Measurements from ENCODE around the gene EMD.
"Not testable (repeated sequence)": the region's sequence is repeated elsewhere in the genome, so short reads cannot be mapped to it uniquely, and the experiment has no call there.

Gene EMD

DNA sequence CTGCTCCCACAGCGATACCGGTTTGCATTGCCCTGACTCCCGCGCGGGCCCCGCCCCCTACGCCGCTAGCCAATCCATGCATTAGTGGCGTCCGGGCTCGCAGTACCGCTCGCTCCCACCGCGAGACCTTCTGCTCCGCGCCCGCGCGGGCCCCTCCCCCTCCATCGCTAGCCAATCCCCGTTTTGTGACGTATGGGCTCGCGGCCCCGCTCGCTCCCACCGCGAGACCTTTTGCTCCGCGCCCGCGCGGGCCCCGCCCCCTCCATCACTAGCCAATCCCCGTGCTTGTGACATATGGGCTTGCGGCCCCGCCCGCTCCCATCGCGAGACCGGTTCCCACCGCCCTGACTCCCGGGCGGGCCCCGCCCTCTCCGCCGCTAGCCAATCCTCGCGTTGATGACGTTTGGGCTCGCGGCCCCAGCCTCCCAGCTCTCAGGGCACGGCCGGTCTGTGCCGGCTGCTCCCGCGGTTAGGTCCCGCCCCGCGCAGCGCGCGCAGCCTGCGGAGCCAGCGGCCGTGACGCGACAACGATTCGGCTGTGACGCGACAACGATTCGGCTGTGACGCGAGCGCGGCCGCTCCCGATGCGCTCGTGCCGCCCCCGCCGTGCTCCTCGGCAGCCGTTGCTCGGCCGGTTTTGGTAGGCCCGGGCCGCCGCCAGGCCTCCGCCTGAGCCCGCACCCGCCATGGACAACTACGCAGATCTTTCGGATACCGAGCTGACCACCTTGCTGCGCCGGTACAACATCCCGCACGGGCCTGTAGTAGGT lies at the start of gene EMD:
TSS of gene EMD (plus strand) at position 497 of the 770 bp plus-strand sequence. CDS start at position 687, 190 bp downstream.
- TF ChIP-seq, protein P1, sequence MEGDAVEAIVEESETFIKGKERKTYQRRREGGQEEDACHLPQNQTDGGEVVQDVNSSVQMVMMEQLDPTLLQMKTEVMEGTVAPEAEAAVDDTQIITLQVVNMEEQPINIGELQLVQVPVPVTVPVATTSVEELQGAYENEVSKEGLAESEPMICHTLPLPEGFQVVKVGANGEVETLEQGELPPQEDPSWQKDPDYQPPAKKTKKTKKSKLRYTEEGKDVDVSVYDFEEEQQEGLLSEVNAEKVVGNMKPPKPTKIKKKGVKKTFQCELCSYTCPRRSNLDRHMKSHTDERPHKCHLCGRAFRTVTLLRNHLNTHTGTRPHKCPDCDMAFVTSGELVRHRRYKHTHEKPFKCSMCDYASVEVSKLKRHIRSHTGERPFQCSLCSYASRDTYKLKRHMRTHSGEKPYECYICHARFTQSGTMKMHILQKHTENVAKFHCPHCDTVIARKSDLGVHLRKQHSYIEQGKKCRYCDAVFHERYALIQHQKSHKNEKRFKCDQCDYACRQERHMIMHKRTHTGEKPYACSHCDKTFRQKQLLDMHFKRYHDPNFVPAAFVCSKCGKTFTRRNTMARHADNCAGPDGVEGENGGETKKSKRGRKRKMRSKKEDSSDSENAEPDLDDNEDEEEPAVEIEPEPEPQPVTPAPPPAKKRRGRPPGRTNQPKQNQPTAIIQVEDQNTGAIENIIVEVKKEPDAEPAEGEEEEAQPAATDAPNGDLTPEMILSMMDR (IDR thresholded peaks at IDR 0.05) = no peak
- Mint-ChIP-seq H3K9me3 (peaks cover 39% of the 10 kb centered on the region), H3K4me1 (peaks cover 27% of the 10 kb centered on the region), H3K36me3 (ENCODE audit: low read depth) (peaks cover 4% of the 10 kb centered on the region), H3K27ac (peak within 1 kb of the TSS; percentile 59), H3K4me3 (peak within 1 kb of the TSS; percentile 87), H3K27me3 (ENCODE audit: low read depth, poor library complexity) (peaks cover 3% of the 10 kb centered on the region)
- DNase-seq = peak; percentile 96

DNA sequence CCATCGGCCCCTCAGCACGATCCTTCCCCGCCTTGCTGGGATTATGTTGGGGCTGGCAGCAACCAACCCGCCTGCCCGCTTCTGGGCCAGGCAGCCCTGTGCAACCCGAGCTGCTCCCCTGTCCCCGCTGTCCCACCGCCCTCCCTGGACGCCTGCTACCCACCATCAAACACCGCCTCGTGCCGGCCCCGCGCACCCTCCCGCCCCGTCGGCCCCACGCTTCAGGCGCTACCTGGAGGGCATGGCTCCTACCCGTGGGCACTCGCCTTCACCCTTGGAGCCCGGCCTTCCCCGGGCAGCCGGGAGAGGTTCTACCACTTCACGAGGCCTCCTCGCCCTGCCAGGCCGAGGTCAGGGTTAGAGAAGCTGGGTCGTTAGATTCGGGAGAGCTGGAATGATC lies 46.5 kb upstream of the EMD start:
- no peak for DNase-seq
- TF ChIP-seq, protein P1 (IDR thresholded peaks at IDR 0.05) = no peak
- H3K9me3 Mint-ChIP-seq = peaks cover 60% of the 10 kb centered on the region
- peaks cover 19% of the 10 kb centered on the region for H3K27me3 Mint-ChIP-seq (ENCODE audit: low read depth, poor library complexity)
- no peaks in the 10 kb centered on the region for H3K36me3 Mint-ChIP-seq (ENCODE audit: low read depth)
- H3K4me1 Mint-ChIP-seq = peaks cover 17% of the 10 kb centered on the region
- no peak overlapping the region for H3K4me3 Mint-ChIP-seq
- H3K27ac Mint-ChIP-seq = no peak overlapping the region

DNA sequence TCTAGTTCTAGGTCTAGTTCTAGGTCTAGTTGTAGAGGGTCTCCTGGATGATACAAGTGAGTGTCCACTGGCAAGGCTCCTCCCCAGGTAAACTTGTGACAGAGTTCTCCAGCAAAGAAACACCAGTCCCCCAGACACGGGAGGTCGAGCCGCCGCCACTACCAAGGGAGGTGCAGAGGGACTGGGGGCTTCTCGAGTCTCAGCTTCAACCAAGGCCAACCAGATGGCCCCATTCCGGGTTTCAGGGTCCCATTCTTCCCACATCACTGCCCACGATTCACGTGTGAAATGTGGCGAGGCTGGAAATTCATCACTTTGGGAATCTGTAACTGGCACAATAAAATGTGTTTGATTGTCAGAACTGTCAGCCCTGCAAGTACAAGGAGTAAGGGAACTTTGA lies 46.0 kb upstream of the EMD start:
- DNase-seq = no peak
- no peak overlapping the region for H3K27ac Mint-ChIP-seq
- peaks cover 19% of the 10 kb centered on the region for H3K27me3 Mint-ChIP-seq (ENCODE audit: low read depth, poor library complexity)
- peaks cover 14% of the 10 kb centered on the region for H3K4me1 Mint-ChIP-seq
- TF ChIP-seq, protein P1 (IDR thresholded peaks at IDR 0.05) = no peak
- no peaks in the 10 kb centered on the region for H3K36me3 Mint-ChIP-seq (ENCODE audit: low read depth)
- peaks cover 55% of the 10 kb centered on the region for H3K9me3 Mint-ChIP-seq
- H3K4me3 Mint-ChIP-seq = no peak overlapping the region

DNA sequence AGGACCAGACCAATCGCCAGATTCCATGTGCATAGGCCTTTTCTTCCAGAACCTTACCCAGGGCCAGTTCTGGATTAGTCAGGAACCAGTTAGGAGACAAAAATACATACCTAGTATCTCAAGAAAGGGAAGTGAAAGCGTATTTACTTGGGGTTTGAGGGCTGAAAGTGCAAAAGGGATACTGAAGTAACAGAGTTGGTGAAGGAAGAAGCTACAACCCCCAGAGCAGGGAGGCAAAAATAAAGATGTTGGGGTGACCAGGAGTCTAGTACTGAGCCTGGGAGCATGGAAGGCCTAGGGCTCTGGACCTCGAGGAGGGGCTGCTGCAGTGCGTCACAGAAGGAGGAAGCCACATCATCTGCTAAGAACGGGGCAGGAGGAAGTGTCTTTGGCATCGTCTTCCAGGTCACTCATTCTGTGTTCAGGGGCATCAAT lies 45.2 kb upstream of the EMD start:
- Mint-ChIP-seq H3K27ac (no peak overlapping the region), H3K4me1 (peaks cover 14% of the 10 kb centered on the region), H3K27me3 (ENCODE audit: low read depth, poor library complexity) (peaks cover 17% of the 10 kb centered on the region), H3K9me3 (peaks cover 51% of the 10 kb centered on the region), H3K36me3 (ENCODE audit: low read depth) (no peaks in the 10 kb centered on the region), H3K4me3 (no peak overlapping the region)
- TF ChIP-seq, protein P1 (IDR thresholded peaks at IDR 0.05) = no peak
- no peak for DNase-seq

DNA sequence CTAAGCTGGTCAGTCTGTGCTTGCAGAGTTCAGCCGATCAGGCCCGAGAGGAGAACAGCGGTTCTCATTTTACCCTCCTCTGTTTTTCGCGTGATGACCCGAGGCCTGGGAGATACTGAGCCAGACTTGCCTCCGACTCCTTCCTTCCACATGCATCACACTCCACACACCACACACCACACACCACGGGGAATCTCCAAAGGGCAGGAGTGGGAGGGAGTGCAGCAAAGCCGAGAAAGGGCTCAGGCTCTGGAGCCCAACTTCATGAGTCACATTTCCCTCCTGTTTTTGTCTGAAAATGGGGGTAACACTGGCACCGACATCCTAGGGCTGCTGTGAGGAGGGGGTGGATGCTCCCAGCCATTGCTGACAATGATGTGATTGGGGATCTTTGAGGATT lies 44.6 kb upstream of the EMD start:
- no peaks in the 10 kb centered on the region for H3K36me3 Mint-ChIP-seq (ENCODE audit: low read depth)
- TF ChIP-seq, protein P1 (IDR thresholded peaks at IDR 0.05) = no peak
- no peak for DNase-seq
- H3K4me1 Mint-ChIP-seq = peaks cover 12% of the 10 kb centered on the region
- peaks cover 50% of the 10 kb centered on the region for H3K9me3 Mint-ChIP-seq
- peak overlapping the region; percentile 48 for H3K27ac Mint-ChIP-seq
- H3K4me3 Mint-ChIP-seq = no peak overlapping the region
- peaks cover 16% of the 10 kb centered on the region for H3K27me3 Mint-ChIP-seq (ENCODE audit: low read depth, poor library complexity)

DNA sequence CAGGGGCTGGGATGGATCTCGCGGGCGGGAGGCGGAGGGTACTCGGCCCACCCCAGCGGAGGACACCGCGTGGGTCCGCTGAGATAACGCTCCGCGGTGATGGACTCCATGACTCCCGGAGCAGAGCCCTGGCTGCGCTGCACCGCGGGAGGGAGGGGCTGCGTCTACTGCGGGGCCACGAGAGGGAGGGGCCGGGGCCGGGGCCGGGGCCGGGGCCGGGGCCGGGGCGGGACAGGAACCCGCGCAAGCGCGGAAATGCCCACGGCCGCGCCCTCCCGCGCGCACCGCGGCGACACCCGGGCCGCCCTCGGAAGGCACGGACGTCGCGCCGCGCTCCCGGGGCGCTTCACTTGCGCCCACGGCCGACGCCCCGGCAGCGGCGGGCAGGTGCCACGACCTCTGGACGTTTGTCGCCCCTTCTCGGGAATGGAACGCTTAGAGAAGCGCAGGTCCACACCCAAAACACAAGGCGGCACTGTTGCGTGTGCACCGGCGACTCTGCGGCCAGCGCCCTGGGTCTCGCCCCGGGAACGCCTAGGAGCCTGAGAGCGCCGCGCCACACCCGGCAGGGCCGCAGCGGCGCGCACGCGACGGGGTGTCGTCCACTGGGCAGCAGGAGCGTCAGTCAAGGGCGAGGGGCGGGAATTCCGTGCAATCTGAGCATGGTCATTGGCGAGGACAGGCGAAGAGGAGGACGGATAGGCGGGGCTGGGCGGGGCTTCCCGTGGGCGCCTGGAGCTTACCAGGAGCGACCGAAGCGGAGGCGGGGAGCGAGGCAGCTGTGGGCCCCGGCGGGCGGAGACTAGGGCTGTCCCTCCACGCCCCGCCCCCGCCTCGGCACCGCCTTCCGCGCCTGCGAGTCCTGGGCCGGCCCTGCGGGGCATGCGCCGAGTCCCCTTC lies 37.4 kb upstream of the EMD start:
- H3K27me3 Mint-ChIP-seq (ENCODE audit: low read depth, poor library complexity); H3K36me3 Mint-ChIP-seq (ENCODE audit: low read depth); H3K9me3 Mint-ChIP-seq; H3K4me3 Mint-ChIP-seq; DNase-seq; H3K27ac Mint-ChIP-seq; H3K4me1 Mint-ChIP-seq: not testable (repeated sequence)

DNA sequence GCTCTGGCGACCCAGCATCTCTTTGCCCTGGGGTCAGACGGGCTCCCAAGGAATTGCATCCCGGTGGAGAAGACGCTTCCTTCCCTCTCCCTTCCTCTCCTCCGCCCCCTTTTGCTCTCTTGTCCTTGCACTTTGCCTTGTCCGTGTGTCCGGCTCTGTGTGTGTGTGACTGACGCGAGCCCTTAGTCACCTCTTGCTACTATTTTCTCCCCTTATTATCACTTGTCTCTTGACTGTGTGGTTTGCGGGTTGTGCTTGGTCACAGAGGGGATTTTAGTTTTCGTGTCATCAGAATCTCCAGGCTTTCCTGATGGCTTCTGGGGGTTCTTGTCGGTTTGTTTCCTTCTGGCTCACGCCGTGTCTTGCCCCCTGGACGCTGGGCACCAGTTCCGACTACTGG lies 36.0 kb upstream of the EMD start:
- H3K9me3 Mint-ChIP-seq; H3K36me3 Mint-ChIP-seq (ENCODE audit: low read depth); H3K27ac Mint-ChIP-seq; H3K27me3 Mint-ChIP-seq (ENCODE audit: low read depth, poor library complexity); H3K4me1 Mint-ChIP-seq; DNase-seq; H3K4me3 Mint-ChIP-seq: not testable (repeated sequence)

DNA sequence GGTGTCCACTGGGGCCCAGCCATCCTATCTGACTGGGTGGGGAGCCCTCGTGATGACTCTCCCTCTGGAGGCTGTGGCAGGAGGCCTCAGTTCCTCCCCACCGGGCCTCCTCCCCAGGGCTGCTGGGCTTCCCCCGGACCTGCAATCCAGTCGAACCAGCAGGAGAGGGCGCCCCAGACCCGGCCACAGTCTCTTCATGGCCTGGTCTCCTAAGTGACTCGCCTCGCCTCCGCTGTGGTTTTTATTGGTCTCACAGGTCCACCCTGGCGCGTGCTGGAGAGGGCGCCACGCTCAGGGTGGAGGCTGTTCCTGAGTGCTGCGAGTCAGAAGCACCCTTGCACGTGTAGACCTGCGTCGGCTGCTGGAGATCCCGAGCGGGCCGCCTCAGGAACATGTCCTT lies 35.5 kb upstream of the EMD start:
- not testable (repeated sequence) for DNase-seq; H3K27me3 Mint-ChIP-seq (ENCODE audit: low read depth, poor library complexity); H3K9me3 Mint-ChIP-seq; H3K27ac Mint-ChIP-seq; H3K36me3 Mint-ChIP-seq (ENCODE audit: low read depth); H3K4me3 Mint-ChIP-seq; H3K4me1 Mint-ChIP-seq
